PC-9 (cell line): ENCODE measurements around the gene KDM4B.

Source experiments
- EZH2 ChIP-seq: fragments of 200-600 bp; sonication (generic); IDR thresholded peaks from 2 replicates; pipeline ENCODE4 v1.8.0; 2017; ENCODE audit warnings: antibody characterized with exemption, low read depth
- TF ChIP-seq, protein P1 (sequence below): fragments of 200-600 bp; sonication (generic); conservative IDR thresholded peaks from 2 replicates; pipeline ENCODE4 v1.6.1; 2017; ENCODE audit warnings: mixed run types, antibody characterized with exemption, mild to moderate bottlenecking, moderate library complexity

DNA sequence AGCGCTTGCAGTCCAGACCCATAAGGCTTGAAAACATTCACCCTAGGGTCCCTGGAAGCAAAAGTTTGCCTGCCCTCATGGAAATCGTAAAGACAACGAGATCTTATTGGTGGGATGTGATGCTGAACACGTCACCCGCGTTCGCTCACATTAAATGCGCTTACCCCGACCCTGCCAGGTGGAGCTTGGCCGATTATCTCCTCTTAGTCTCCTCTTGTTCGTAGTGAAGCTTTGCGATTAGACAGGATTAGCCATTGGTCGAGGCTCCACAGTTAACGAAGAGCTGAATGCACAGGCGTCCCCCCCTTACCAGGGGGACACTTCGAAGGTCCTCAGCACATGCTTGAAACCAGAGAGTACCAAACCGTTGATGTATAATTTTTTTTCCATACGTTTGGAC, 16.0 kb upstream of the KDM4B start:
- TF ChIP-seq, protein P1, sequence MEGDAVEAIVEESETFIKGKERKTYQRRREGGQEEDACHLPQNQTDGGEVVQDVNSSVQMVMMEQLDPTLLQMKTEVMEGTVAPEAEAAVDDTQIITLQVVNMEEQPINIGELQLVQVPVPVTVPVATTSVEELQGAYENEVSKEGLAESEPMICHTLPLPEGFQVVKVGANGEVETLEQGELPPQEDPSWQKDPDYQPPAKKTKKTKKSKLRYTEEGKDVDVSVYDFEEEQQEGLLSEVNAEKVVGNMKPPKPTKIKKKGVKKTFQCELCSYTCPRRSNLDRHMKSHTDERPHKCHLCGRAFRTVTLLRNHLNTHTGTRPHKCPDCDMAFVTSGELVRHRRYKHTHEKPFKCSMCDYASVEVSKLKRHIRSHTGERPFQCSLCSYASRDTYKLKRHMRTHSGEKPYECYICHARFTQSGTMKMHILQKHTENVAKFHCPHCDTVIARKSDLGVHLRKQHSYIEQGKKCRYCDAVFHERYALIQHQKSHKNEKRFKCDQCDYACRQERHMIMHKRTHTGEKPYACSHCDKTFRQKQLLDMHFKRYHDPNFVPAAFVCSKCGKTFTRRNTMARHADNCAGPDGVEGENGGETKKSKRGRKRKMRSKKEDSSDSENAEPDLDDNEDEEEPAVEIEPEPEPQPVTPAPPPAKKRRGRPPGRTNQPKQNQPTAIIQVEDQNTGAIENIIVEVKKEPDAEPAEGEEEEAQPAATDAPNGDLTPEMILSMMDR = no peak
- no peak for TF ChIP-seq EZH2
